Measurements from ENCODE around the gene GNAQ.

GNAQ gene

GRCh38 chr9:77832639-77833038, 199.0 kb downstream of the GNAQ start:
- no peak for DNase-seq (ENCODE audit: low spot score)
- TF ChIP-seq CTCF (IDR thresholded peaks at IDR 0.05): no peak
- no peak overlapping the region for H3K27ac ChIP-seq
- H3K4me3 ChIP-seq: no peak overlapping the region

- H3K4me3 ChIP-seq: no peak overlapping the region
- H3K27ac ChIP-seq: no peak overlapping the region
- no peak for DNase-seq (ENCODE audit: low spot score)
- no peak for TF ChIP-seq CTCF (IDR thresholded peaks at IDR 0.05)
Observed at GRCh38 chr9:77831781-77832180, 199.8 kb downstream of the GNAQ start.

GRCh38 chr9:77830618-77831285, 200.9 kb downstream of the GNAQ start:
- no peak overlapping the region for H3K4me3 ChIP-seq
- DNase-seq (ENCODE audit: low spot score): no peak
- TF ChIP-seq CTCF (IDR thresholded peaks at IDR 0.05): no peak
- H3K27ac ChIP-seq: no peak overlapping the region

GRCh38 chr9:77829420-77829819, 202.2 kb downstream of the GNAQ start:
- DNase-seq (ENCODE audit: low spot score): no peak
- no peak for TF ChIP-seq CTCF (IDR thresholded peaks at IDR 0.05)
- Histone ChIP-seq H3K4me3 (no peak overlapping the region), H3K27ac (no peak overlapping the region)

- no peak for DNase-seq (ENCODE audit: low spot score)
- Histone ChIP-seq H3K4me3 (no peak overlapping the region), H3K27ac (no peak overlapping the region)
- no peak for TF ChIP-seq CTCF (IDR thresholded peaks at IDR 0.05)
Observed at GRCh38 chr9:77827104-77827784, 204.4 kb downstream of the GNAQ start.

- no peak overlapping the region for H3K27ac ChIP-seq
- H3K4me3 ChIP-seq: no peak overlapping the region
- no peak for DNase-seq (ENCODE audit: low spot score)
- TF ChIP-seq CTCF (IDR thresholded peaks at IDR 0.05): no peak
Observed at GRCh38 chr9:77826621-77827020, 205.0 kb downstream of the GNAQ start.

- DNase-seq (ENCODE audit: low spot score): no peak
- Histone ChIP-seq H3K27ac (no peak overlapping the region), H3K4me3 (no peak overlapping the region)
- TF ChIP-seq CTCF (IDR thresholded peaks at IDR 0.05): no peak
Observed at GRCh38 chr9:77826116-77826515, 205.5 kb downstream of the GNAQ start.
